ENCODE data around the gene SLC39A13.
"Not testable (repeated sequence)": the region's sequence is repeated elsewhere in the genome, so short reads cannot be mapped to it uniquely, and the experiment has no call there.

The SLC39A13 gene

GRCh38 chr11:47451990-47452389 is 43.6 kb downstream of the SLC39A13 start:
- no peak overlapping the region for H3K27ac ChIP-seq (replicated peaks)
- H3K27me3 ChIP-seq (ENCODE audit: insufficient read depth, poor library complexity, severe bottlenecking): no peaks in the 10 kb centered on the region
- no peak overlapping the region for H3K4me3 ChIP-seq (replicated peaks; ENCODE audit: insufficient read depth, low read length)
- no peak for DNase-seq (ENCODE audit: low read depth in 1 of 2, low spot score in 1 of 2)
- TF ChIP-seq POLR2AphosphoS5 (IDR thresholded peaks at IDR 0.05; ENCODE audit: low read depth): no peak

GRCh38 chr11:47453365-47453764 is 45.0 kb downstream of the SLC39A13 start:
- Histone ChIP-seq H3K4me3 (replicated peaks; ENCODE audit: insufficient read depth, low read length) (no peak overlapping the region), H3K27me3 (ENCODE audit: insufficient read depth, poor library complexity, severe bottlenecking) (no peaks in the 10 kb centered on the region), H3K27ac (replicated peaks) (no peak overlapping the region)
- no peak for DNase-seq (ENCODE audit: low read depth in 1 of 2, low spot score in 1 of 2)
- no peak for TF ChIP-seq CTCF (IDR thresholded peaks at IDR 0.05; ENCODE audit: insufficient read depth, low read length)
- no peak for TF ChIP-seq SPI1 (IDR thresholded peaks at IDR 0.05; ENCODE audit: borderline replicate concordance, low read depth)
- TF ChIP-seq POLR2AphosphoS5 (IDR thresholded peaks at IDR 0.05; ENCODE audit: low read depth): no peak
- TF ChIP-seq GABPA (IDR thresholded peaks at IDR 0.05; ENCODE audit: low read depth): no peak
- TF ChIP-seq REST (IDR thresholded peaks at IDR 0.05; ENCODE audit: insufficient replicate concordance, low read depth): no peak

- peak; percentile 55 to 91 for DNase-seq (ENCODE audit: low read depth in 1 of 2, low spot score in 1 of 2)
- peak; percentile 47; the same call in 1 of the 2 replicates for TF ChIP-seq SPI1 (IDR thresholded peaks at IDR 0.05; ENCODE audit: borderline replicate concordance, low read depth)
- TF ChIP-seq CTCF (IDR thresholded peaks at IDR 0.05; ENCODE audit: insufficient read depth, low read length): peak; percentile 83
- not testable (repeated sequence) for H3K4me3 ChIP-seq (replicated peaks; ENCODE audit: insufficient read depth, low read length); H3K27me3 ChIP-seq (ENCODE audit: insufficient read depth, poor library complexity, severe bottlenecking); H3K27ac ChIP-seq (replicated peaks)
These were observed 45.9 kb downstream of the SLC39A13 start for GRCh38 chr11:47454258-47454671.

- no peaks in the 10 kb centered on the region for H3K27me3 ChIP-seq (ENCODE audit: insufficient read depth, poor library complexity, severe bottlenecking)
- H3K27ac ChIP-seq (replicated peaks): no peak overlapping the region
- DNase-seq (ENCODE audit: low read depth in 1 of 2, low spot score in 1 of 2): no peak
- TF ChIP-seq REST (IDR thresholded peaks at IDR 0.05; ENCODE audit: insufficient replicate concordance, low read depth): no peak
- TF ChIP-seq CTCF (IDR thresholded peaks at IDR 0.05; ENCODE audit: insufficient read depth, low read length): no peak
- no peak for TF ChIP-seq POLR2AphosphoS5 (IDR thresholded peaks at IDR 0.05; ENCODE audit: low read depth)
- TF ChIP-seq SPI1 (IDR thresholded peaks at IDR 0.05; ENCODE audit: borderline replicate concordance, low read depth): no peak
- TF ChIP-seq GABPA (IDR thresholded peaks at IDR 0.05; ENCODE audit: low read depth): no peak
- no peak overlapping the region for H3K4me3 ChIP-seq (replicated peaks; ENCODE audit: insufficient read depth, low read length)
These were observed 52.3 kb downstream of the SLC39A13 start for GRCh38 chr11:47460571-47461235.

Data from HL-60 (cell line).